ENCODE results near the gene ZNF491. TPM values are rescaled to one million over a fixed set of nuclear protein-coding genes. Genes with fewer than 3 reads are reported as not detected.
"Not testable (repeated sequence)": the region's sequence is repeated elsewhere in the genome, so short reads cannot be mapped to it uniquely, and the experiment has no call there.

Gene ZNF491
- total and polyA plus RNA-seq, 2 of the 4 experiments (the other 2 are of a cell fraction): 1.5 to 3.6 TPM

- no peaks in the 10 kb centered on the region for H3K9me1 ChIP-seq (ENCODE audit: insufficient read depth, low read length)
- no peak overlapping the region for H3K18ac ChIP-seq (ENCODE audit: low read depth, low read length)
- ChIA-PET POLR2A (ENCODE audit: unreplicated experiment) (no interaction called here), CTCF (no interaction called here)
- H2BK15ac ChIP-seq (ENCODE audit: low read depth, low read length): no peak overlapping the region
- H3K14ac ChIP-seq (replicated peaks; ENCODE audit: low read depth, low read length): no peak overlapping the region
- no peak overlapping the region for H3K27ac ChIP-seq (ENCODE audit: insufficient read depth, low read length)
- H2AFZ ChIP-seq (replicated peaks; ENCODE audit: low read length, poor library complexity): no peak overlapping the region
- no peaks in the 10 kb centered on the region for H3K4me1 ChIP-seq (ENCODE audit: control insufficient read depth, insufficient read depth, low read length)
- no peak overlapping the region for H4K8ac ChIP-seq (ENCODE audit: low read depth in 2 of 2, low read length in 2 of 2)
- no peak overlapping the region for H3K23ac ChIP-seq (ENCODE audit: low read depth, low read length)
- H3K4me3 ChIP-seq (ENCODE audit: insufficient read depth, low read depth, low read length): no peak overlapping the region
- peaks cover 22% of the 10 kb centered on the region for H3K36me3 ChIP-seq (ENCODE audit: control insufficient read depth, insufficient read depth, low read length)
- no peak overlapping the region for H2BK120ac ChIP-seq (ENCODE audit: low read depth, low read length)
- no peak overlapping the region for H4K5ac ChIP-seq (ENCODE audit: low read depth, low read length)
- BruUV-seq (replicated peaks): no TSS peak
- no peak overlapping the region for H3K4me2 ChIP-seq (ENCODE audit: low read depth, low read length)
- dilution Hi-C loops (cut with HindIII; ENCODE audit: low sequenced_read_pairs, unreplicated experiment): no loop called here
- peaks cover 46% of the 10 kb centered on the region for H3K9me3 ChIP-seq (ENCODE audit: control insufficient read depth, insufficient read depth, low read length)
- H3K9ac ChIP-seq (ENCODE audit: low read depth, low read length): no peak overlapping the region
- H3K4ac ChIP-seq (ENCODE audit: low read depth, low read length): no peak overlapping the region
- no peaks in the 10 kb centered on the region for H3K79me1 ChIP-seq (ENCODE audit: low read depth in 1 of 2, low read length in 2 of 2)
- H3K56ac ChIP-seq (ENCODE audit: extremely low read depth, insufficient read depth, low read length): no peak overlapping the region
- H4K20me1 ChIP-seq (ENCODE audit: insufficient read depth, low read length): no peaks in the 10 kb centered on the region
- ATAC-seq (ENCODE audit: low read depth) (no peak), DNase-seq (no peak)
- in situ Hi-C loops (cut with MboI; ENCODE audit: low sequenced_read_pairs): no loop called here
- no CpG with 5 or more reads among the region's 2 CpGs for WGBS, 2 experiments (ENCODE audit: extremely low coverage in 2 of 2, insufficient read length in 1 of 2)
- TF ChIP-seq MAFK (IDR thresholded peaks at IDR 0.05; ENCODE audit: low read depth, low read length) (no peak), NFE2L2 (IDR thresholded peaks at IDR 0.05; ENCODE audit: low read depth, low read length) (no peak), RAD21 (IDR thresholded peaks at IDR 0.05; ENCODE audit: low read length) (no peak)
- H2BK20ac ChIP-seq (ENCODE audit: low read depth, low read length): no peak overlapping the region
- intact Hi-C loops (cut with micrococcal nuclease): no loop called here
- no peak overlapping the region for H2AK5ac ChIP-seq (ENCODE audit: low read depth, low read length)
- no peak overlapping the region for H4K91ac ChIP-seq (ENCODE audit: insufficient read depth, low read depth, low read length)
- no peak overlapping the region for H2AK9ac ChIP-seq (replicated peaks; ENCODE audit: low read depth, low read length, poor library complexity)
- H2BK5ac ChIP-seq (ENCODE audit: low read depth, low read length, poor library complexity, severe bottlenecking): no peak overlapping the region
- H3K27me3 ChIP-seq (ENCODE audit: control insufficient read depth, insufficient read depth, low read length): no peaks in the 10 kb centered on the region
Measured at GRCh38 chr19:11833541-11833940, 35.2 kb downstream of the ZNF491 start.

DNA sequence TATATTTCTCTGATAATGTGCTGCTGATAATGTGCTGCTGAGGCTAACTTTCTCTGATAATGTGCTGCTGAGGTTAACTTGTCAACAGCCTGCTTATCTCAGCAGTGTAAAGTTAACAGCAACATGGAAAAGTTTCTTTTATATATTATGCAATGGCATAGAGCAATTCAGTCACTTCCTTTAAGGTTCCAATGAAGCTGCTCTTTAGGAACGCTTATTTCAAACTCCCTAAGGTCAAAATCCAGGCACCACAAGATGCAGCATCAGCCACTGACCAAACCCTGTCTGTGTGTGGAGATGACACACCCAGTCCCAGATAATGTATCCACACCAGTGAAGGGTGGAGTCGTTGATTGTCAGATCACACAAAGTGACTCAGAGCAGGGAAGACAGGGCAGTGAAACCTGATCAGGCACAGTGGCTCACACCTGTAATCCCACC is 37.3 kb downstream of the ZNF491 start:
- H3K9ac ChIP-seq (ENCODE audit: low read depth, low read length); H3K4ac ChIP-seq (ENCODE audit: low read depth, low read length); H3K23ac ChIP-seq (ENCODE audit: low read depth, low read length); H3K4me3 ChIP-seq (ENCODE audit: insufficient read depth, low read depth, low read length); H4K8ac ChIP-seq (ENCODE audit: low read depth in 2 of 2, low read length in 2 of 2); POLR2A ChIA-PET (ENCODE audit: unreplicated experiment); H3K27ac ChIP-seq (ENCODE audit: insufficient read depth, low read length); H2AK5ac ChIP-seq (ENCODE audit: low read depth, low read length); H4K20me1 ChIP-seq (ENCODE audit: insufficient read depth, low read length); H2BK20ac ChIP-seq (ENCODE audit: low read depth, low read length); H4K91ac ChIP-seq (ENCODE audit: insufficient read depth, low read depth, low read length); DNase-seq; in situ Hi-C loops (cut with MboI; ENCODE audit: low sequenced_read_pairs); H4K5ac ChIP-seq (ENCODE audit: low read depth, low read length); dilution Hi-C loops (cut with HindIII; ENCODE audit: low sequenced_read_pairs, unreplicated experiment); H3K14ac ChIP-seq (replicated peaks; ENCODE audit: low read depth, low read length); H3K4me2 ChIP-seq (ENCODE audit: low read depth, low read length); CTCF ChIA-PET; intact Hi-C loops (cut with micrococcal nuclease); H2BK5ac ChIP-seq (ENCODE audit: low read depth, low read length, poor library complexity, severe bottlenecking); H3K79me1 ChIP-seq (ENCODE audit: low read depth in 1 of 2, low read length in 2 of 2); H3K9me1 ChIP-seq (ENCODE audit: insufficient read depth, low read length); BruUV-seq (replicated peaks); H2BK15ac ChIP-seq (ENCODE audit: low read depth, low read length); H3K27me3 ChIP-seq (ENCODE audit: control insufficient read depth, insufficient read depth, low read length); H2AK9ac ChIP-seq (replicated peaks; ENCODE audit: low read depth, low read length, poor library complexity); ATAC-seq (ENCODE audit: low read depth); H3K18ac ChIP-seq (ENCODE audit: low read depth, low read length); H3K56ac ChIP-seq (ENCODE audit: extremely low read depth, insufficient read depth, low read length); H3K4me1 ChIP-seq (ENCODE audit: control insufficient read depth, insufficient read depth, low read length); H2BK120ac ChIP-seq (ENCODE audit: low read depth, low read length); H2AFZ ChIP-seq (replicated peaks; ENCODE audit: low read length, poor library complexity): not testable (repeated sequence)
- Histone ChIP-seq H3K9me3 (ENCODE audit: control insufficient read depth, insufficient read depth, low read length) (peaks cover 31% of the 10 kb centered on the region), H3K36me3 (ENCODE audit: control insufficient read depth, insufficient read depth, low read length) (peaks cover 17% of the 10 kb centered on the region)
- WGBS, 2 experiments (ENCODE audit: extremely low coverage in 2 of 2, insufficient read length in 1 of 2): no CpG with 5 or more reads among the region's 2 CpGs

Data from IMR-90 (cell line).